Measurements from ENCODE around the gene SEMA6A. TPM values are rescaled to one million over a fixed set of nuclear protein-coding genes. Genes with fewer than 3 reads are reported as not detected.

Gene SEMA6A
- total RNA-seq, 1 donor from 2014 or later, result 0.19 TPM

DNA sequence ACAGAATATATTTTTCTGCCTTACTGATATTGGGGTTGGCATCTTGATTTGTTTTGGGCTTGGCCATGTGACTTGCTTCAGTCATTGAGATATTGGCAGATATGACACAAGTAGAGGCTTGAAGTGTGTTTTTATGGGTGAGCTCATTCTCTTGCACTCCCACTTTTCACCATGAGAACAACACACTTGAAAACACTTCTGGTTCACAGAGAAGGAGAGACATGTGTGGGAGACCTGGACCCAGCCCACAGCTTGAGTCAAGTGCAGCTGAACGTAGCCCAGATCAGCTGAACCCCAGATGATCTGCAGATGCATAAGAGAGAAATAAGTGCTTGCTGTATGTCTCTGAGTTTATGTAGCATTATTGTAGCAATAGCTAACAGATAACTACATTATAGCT, 155.4 kb downstream of the SEMA6A start:
- no peak for DNase-seq
- no peaks in the 10 kb centered on the region for H3K27me3 Mint-ChIP-seq
- intact Hi-C loops (cut with micrococcal nuclease), result no loop called here
- H3K36me3 Mint-ChIP-seq (ENCODE audit: low read depth), result no peaks in the 10 kb centered on the region
- H3K4me1 Mint-ChIP-seq, result no peaks in the 10 kb centered on the region
- H3K9me3 Mint-ChIP-seq, result peaks cover 10% of the 10 kb centered on the region
- H3K27ac Mint-ChIP-seq, result no peak overlapping the region
- no peak overlapping the region for H3K4me3 Mint-ChIP-seq

DNA sequence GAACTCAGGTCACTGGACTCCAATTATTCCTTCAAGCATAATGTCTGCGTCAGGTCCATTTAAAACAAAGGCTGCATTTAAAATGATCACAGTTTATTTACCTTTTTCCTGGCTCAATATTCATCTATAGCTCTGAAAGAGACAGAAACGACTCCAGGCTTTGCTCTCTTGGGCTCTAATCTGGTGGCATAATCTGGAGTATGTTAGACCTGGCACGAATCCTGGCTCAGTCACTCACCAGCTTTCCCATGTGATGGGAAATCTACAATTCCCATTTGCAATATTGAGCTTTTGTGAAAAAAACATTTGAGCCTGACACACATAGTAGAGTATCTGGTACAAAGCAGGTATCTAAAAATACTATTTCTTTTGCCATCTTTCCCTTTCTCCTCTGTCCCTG, 155.8 kb downstream of the SEMA6A start:
- Mint-ChIP-seq H3K9me3 (peaks cover 10% of the 10 kb centered on the region), H3K27me3 (no peaks in the 10 kb centered on the region), H3K36me3 (ENCODE audit: low read depth) (no peaks in the 10 kb centered on the region), H3K27ac (no peak overlapping the region), H3K4me1 (no peaks in the 10 kb centered on the region), H3K4me3 (no peak overlapping the region)
- DNase-seq, result no peak
- intact Hi-C loops (cut with micrococcal nuclease), result no loop called here

DNA sequence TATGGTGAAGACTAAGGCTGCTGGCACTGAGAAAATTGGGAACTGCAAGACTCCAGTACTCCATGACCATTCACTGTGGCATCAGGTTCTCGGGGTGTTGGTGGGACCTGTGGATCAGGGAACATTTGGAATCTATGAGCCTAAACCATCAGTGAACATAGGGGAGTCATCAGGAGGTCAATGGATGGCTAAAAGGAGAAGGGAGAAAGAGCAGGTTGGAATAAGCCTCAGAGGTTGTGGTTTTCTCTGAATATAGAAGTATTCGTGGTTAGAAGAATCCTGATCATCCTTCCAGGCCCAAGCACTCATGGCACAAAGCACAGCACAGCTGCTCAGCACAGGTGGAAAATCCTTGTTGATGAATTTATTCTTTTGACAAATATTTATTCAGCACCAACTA, 156.6 kb downstream of the SEMA6A start:
- no peaks in the 10 kb centered on the region for H3K4me1 Mint-ChIP-seq
- intact Hi-C loops (cut with micrococcal nuclease), result no loop called here
- H3K27me3 Mint-ChIP-seq, result no peaks in the 10 kb centered on the region
- H3K9me3 Mint-ChIP-seq, result peaks cover 10% of the 10 kb centered on the region
- H3K4me3 Mint-ChIP-seq, result no peak overlapping the region
- no peak overlapping the region for H3K27ac Mint-ChIP-seq
- DNase-seq, result no peak
- H3K36me3 Mint-ChIP-seq (ENCODE audit: low read depth), result no peaks in the 10 kb centered on the region

DNA sequence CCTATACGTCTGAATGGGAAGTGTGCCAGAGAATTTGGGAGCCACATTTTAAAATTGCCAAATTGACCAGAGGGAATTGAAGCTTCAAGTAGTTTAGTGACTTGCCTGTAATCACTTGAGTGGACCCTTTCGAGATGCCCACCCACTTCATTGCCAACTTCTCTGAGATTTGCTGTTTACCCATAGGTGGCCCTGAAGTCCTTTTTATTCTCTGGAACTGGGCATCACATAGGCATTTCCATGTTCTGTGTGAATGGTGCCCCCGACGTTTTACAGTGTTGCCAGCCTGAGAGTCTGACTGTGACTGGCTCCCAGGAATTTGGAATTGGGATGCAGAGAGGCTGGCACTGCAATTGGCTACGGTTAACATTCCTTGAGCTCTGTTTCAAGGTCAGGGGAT, 158.6 kb downstream of the SEMA6A start:
- H3K36me3 Mint-ChIP-seq (ENCODE audit: low read depth), result no peaks in the 10 kb centered on the region
- DNase-seq, result no peak
- H3K9me3 Mint-ChIP-seq, result peaks cover 10% of the 10 kb centered on the region
- no peak overlapping the region for H3K4me3 Mint-ChIP-seq
- H3K4me1 Mint-ChIP-seq, result no peaks in the 10 kb centered on the region
- intact Hi-C loops (cut with micrococcal nuclease), result no loop called here
- no peaks in the 10 kb centered on the region for H3K27me3 Mint-ChIP-seq
- H3K27ac Mint-ChIP-seq, result no peak overlapping the region

DNA sequence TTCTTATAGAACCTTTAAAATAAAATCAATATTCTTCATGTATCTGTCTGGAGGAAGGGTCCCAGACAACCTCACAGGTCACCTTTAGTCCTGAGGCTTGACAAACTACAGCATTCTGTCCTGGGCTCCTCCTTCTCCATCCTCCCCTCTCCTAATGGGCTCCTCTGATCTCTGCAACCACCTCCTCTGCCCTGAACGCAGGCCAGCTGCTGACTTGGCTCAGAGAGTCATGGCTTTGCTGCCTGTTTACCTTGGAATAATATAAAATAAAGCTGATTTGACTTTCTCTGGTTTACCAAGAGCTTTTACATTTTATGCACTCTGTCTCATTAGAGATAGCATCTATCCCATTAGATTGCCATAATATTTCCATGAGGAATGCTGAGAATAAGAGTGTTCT, 159.4 kb downstream of the SEMA6A start:
- Mint-ChIP-seq H3K27me3 (no peaks in the 10 kb centered on the region), H3K9me3 (peaks cover 9% of the 10 kb centered on the region), H3K27ac (no peak overlapping the region), H3K4me1 (no peaks in the 10 kb centered on the region), H3K4me3 (no peak overlapping the region), H3K36me3 (ENCODE audit: low read depth) (no peaks in the 10 kb centered on the region)
- intact Hi-C loops (cut with micrococcal nuclease), result no loop called here
- DNase-seq, result no peak

DNA sequence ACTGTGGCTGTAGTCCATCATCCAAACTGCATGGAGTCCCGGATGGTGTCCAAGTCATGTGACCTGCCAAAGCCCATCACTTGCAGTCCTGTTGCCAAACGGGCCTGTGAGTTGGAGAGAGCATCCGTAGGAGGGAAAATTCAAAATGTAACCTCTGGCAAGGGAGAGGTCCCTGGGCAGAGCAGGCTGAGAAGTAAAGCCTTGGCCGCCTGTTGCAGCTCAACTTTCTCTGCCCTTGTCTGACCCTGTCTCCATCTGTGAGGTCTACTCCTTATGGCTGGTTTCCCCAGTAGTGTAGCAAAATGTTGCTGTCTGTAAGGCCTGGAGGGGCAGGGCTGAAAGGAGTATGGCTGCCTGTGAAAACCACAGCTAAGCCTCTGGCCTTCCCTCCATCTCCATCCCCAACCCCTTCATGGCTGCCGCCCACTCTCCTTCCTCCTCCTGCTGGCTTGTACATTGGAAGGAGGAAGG, 163.5 kb downstream of the SEMA6A start:
- H3K36me3 Mint-ChIP-seq (ENCODE audit: low read depth), result no peaks in the 10 kb centered on the region
- H3K27ac Mint-ChIP-seq, result no peak overlapping the region
- intact Hi-C loops (cut with micrococcal nuclease), result no loop called here

DNA sequence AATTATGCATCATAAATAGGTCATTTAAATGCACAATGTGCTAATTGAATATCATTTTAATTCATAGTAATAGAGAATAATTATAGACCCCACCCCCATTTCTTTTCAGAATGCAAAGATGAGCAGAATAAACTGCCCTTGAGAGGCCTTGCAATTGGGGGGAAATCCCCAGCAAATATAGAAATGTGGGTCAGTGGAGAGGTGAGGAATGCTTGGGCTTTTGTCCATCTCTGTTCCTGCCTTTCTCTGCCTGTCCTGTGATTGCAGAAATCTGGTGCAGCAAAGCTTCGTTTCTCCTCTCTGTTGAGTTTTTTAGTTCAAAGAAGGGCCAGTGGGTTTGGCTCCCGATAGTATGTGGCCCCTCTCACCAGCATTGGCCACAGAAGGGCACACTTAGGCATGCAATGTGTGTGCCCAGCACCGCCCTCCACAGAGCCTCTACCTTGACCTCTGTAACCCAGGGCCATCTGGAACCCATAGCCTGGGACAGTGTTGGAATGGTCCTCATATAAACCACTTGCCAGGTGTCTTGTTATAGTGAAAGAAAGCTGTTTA, 164.2 kb downstream of the SEMA6A start:
- Mint-ChIP-seq H3K9me3 (no peaks in the 10 kb centered on the region), H3K27ac (no peak overlapping the region), H3K27me3 (no peaks in the 10 kb centered on the region), H3K36me3 (ENCODE audit: low read depth) (no peaks in the 10 kb centered on the region), H3K4me1 (no peaks in the 10 kb centered on the region), H3K4me3 (no peak overlapping the region)
- intact Hi-C loops (cut with micrococcal nuclease), result no loop called here
- DNase-seq, result no peak

More for the DNA sequence above, 163.5 kb downstream of the SEMA6A start:
- no peak for DNase-seq
- H3K9me3 Mint-ChIP-seq, result no peaks in the 10 kb centered on the region
- H3K27me3 Mint-ChIP-seq, result no peaks in the 10 kb centered on the region
- no peaks in the 10 kb centered on the region for H3K4me1 Mint-ChIP-seq
- H3K4me3 Mint-ChIP-seq, result no peak overlapping the region

DNA sequence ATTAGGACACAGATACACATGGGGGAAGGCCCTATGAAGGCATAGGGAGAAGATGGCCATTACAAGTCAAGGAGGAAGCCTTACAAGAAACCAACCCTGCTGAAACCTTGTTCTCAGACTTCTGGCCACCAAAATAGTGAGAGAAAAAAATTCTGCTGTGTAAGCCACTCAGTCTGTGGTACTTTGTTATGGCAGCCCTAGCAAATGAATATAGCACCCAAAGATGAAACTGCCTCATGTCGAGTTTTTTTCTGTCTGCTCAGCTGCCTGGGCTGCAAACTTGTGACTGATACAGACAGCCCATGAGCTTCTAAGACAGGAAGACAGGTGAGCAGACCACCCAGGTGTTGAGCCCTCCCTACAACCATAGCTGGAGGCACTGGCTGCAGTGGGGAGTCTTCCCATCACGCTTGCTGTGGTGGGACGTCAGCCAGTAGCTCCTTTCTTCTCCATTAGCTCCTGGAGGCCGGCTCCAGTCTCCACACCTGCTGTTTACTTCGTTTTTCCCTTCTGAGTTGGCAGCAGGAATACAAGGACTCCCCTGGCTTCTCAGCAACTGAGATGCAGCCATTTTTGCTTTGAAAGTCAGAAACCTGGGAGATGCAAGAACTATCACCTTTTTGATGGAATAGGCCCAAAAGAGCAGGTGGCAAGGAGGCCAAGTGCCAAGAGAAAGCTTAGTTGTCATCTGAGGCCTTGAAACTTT, 164.9 kb downstream of the SEMA6A start:
- Mint-ChIP-seq H3K4me1 (no peaks in the 10 kb centered on the region), H3K4me3 (no peak overlapping the region), H3K27me3 (no peaks in the 10 kb centered on the region), H3K36me3 (ENCODE audit: low read depth) (no peaks in the 10 kb centered on the region), H3K9me3 (no peaks in the 10 kb centered on the region), H3K27ac (no peak overlapping the region)
- DNase-seq, result no peak
- intact Hi-C loops (cut with micrococcal nuclease), result no loop called here

DNA sequence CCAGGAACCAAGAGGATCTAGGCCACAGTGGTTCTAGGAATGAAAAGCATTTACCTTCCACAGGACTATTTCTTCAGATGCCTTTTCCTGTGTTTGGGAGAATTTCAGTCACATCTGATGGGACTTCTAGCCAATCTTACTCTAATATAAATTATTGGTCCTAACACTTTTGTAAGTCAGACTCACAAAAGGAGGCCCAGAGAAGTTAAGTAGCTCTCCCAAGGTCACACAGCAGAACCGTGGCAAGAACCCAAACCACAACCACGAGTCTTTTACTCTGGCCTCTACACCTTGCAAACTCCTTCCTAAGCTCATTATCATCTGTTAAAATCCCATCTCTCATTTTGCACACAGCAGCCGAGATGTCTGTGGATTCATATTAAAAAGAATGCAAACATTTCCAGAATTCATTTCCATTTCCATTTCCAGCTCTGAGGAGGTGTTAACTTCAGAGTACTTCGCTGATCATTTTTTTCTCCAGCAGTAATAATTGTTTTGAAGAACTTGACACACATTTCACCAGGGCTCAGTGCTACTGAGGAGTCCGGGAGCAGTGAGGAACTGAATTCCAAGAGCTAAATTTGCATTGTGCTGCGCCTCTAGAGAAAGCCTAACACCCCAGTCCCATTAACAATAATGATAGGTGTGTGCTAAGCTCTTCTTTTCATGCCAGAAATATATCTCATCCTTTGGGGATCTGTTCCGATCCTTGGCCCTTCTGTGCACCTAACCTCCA, 168.1 kb downstream of the SEMA6A start:
- H3K4me1 Mint-ChIP-seq, result no peaks in the 10 kb centered on the region

DNA sequence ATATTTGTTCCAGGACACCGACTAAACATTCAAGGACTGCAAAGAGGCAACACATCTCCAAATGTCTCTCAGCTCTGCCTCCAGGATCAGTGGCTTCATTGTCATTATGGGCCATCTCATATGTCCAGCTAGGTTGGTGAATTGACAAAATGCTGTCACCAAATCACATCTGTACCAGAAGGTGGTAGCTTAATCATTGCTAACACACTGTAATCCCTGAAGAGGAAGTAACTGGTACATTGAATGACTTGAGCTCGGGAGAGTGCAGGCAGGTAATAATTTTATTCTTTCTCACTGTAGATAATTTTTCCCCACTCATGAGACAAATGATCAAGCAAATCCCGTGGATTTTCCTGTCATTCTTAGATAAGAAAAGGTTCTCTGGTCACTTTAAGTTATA, 169.8 kb downstream of the SEMA6A start:
- H3K27me3 Mint-ChIP-seq, result no peaks in the 10 kb centered on the region
- H3K4me1 Mint-ChIP-seq, result no peaks in the 10 kb centered on the region
- H3K27ac Mint-ChIP-seq, result no peak overlapping the region
- intact Hi-C loops (cut with micrococcal nuclease), result no loop called here
- no peaks in the 10 kb centered on the region for H3K9me3 Mint-ChIP-seq
- no peaks in the 10 kb centered on the region for H3K36me3 Mint-ChIP-seq (ENCODE audit: low read depth)
- DNase-seq, result no peak
- no peak overlapping the region for H3K4me3 Mint-ChIP-seq

More for the DNA sequence above, 168.1 kb downstream of the SEMA6A start:
- no peaks in the 10 kb centered on the region for H3K9me3 Mint-ChIP-seq
- H3K4me3 Mint-ChIP-seq, result no peak overlapping the region
- no peaks in the 10 kb centered on the region for H3K27me3 Mint-ChIP-seq
- no peak overlapping the region for H3K27ac Mint-ChIP-seq
- intact Hi-C loops (cut with micrococcal nuclease), result no loop called here
- no peaks in the 10 kb centered on the region for H3K36me3 Mint-ChIP-seq (ENCODE audit: low read depth)
- no peak for DNase-seq

DNA sequence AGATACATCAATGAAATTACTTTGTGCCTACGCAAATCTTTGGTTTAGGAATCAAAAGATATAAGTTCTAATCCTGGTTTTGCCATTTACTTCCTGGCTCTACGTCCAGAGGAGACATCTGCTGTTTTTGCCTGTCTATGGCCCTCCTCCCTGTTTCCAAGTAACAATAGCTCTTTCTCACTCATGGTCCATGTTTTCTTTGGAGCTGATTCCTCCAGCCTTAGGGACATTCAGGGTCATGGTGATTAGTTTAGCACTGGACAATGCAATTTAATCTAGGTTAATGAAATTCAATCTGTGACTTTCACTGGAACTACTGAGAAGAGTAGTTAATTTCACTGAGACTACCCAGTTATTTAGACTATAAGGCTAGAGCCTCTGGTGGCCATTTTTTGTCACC, 170.6 kb downstream of the SEMA6A start:
- Mint-ChIP-seq H3K9me3 (no peaks in the 10 kb centered on the region), H3K27me3 (no peaks in the 10 kb centered on the region), H3K27ac (no peak overlapping the region), H3K36me3 (ENCODE audit: low read depth) (no peaks in the 10 kb centered on the region), H3K4me1 (no peaks in the 10 kb centered on the region), H3K4me3 (no peak overlapping the region)
- no peak for DNase-seq
- intact Hi-C loops (cut with micrococcal nuclease), result no loop called here

DNA sequence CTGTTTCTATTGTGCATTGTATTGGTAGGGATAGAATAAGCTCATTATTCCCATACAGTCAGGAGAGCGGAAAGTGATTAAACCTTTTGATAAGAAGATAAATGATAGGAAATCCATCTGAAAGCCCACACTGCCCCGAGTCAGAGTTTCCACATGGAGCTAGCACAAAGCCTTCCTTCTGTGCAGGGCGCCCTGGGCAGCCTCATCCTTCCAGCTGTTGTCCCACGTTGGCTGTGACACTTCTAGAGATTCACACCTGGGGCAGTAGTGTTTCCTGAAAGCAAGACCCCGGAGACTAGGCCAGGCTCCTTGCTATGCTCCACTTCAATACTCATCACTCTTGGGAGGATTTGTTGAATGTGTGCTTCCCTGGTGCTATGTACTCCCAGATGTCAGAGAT, 172.4 kb downstream of the SEMA6A start:
- H3K27me3 Mint-ChIP-seq, result no peaks in the 10 kb centered on the region
- intact Hi-C loops (cut with micrococcal nuclease), result no loop called here
- H3K9me3 Mint-ChIP-seq, result no peaks in the 10 kb centered on the region
- no peaks in the 10 kb centered on the region for H3K4me1 Mint-ChIP-seq
- no peak overlapping the region for H3K27ac Mint-ChIP-seq
- no peak overlapping the region for H3K4me3 Mint-ChIP-seq
- H3K36me3 Mint-ChIP-seq (ENCODE audit: low read depth), result no peaks in the 10 kb centered on the region
- DNase-seq, result no peak

DNA sequence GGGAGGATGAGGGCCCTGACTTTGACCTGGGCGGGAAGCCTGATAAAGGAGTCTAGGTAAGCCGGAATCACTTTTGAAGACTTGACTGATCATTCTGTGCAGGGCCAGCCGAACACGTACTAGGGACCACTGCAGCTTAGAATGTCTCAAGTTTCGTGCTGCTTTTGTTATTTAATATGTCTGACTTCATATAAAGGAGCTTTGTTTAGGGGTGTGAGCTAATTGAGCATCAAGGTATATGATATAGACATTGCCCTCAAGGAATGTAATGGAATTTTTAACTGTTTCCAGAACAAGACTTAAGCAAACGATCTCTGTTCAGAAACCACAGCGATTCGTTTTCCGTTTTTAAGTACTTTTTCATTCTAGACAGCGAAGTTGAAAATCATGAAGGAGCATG, 173.0 kb downstream of the SEMA6A start:
- intact Hi-C loops (cut with micrococcal nuclease), result no loop called here
- no peak overlapping the region for H3K4me3 Mint-ChIP-seq
- H3K9me3 Mint-ChIP-seq, result no peaks in the 10 kb centered on the region
- no peaks in the 10 kb centered on the region for H3K27me3 Mint-ChIP-seq
- no peaks in the 10 kb centered on the region for H3K4me1 Mint-ChIP-seq
- no peak for DNase-seq
- no peaks in the 10 kb centered on the region for H3K36me3 Mint-ChIP-seq (ENCODE audit: low read depth)
- no peak overlapping the region for H3K27ac Mint-ChIP-seq

DNA sequence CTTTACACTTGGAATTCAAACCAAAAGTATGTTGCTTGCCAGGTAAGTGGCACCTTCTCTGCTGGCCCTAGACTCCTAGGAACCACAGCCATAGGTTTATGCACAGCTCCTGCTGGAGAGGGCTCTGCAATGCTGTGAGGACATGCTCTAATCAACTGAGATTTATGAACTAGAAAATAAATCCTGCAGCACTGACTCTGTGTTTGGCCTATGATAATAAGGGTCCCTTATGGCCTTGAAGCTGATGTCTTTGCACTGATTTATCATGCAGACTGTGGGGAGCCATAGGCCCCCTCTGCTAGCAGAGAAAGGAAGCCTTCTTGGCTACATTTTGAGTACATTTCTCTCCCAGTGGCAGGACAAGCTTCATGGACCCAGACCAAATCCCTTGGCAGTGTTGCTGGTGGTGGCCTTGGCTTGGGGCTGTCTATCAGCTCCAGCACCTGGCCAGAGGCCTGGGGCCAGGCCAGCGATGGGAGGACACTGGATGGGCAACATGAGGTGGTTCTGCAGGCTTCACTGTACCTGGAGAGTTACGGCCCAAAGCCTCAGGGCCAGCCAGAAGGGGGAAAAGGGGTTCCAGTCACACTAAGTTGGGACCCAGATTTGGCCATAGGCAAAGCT, 178.0 kb downstream of the SEMA6A start:
- H3K4me1 Mint-ChIP-seq, result no peaks in the 10 kb centered on the region
- no peaks in the 10 kb centered on the region for H3K27me3 Mint-ChIP-seq
- H3K27ac Mint-ChIP-seq, result no peak overlapping the region
- DNase-seq, result no peak
- H3K4me3 Mint-ChIP-seq, result no peak overlapping the region
- intact Hi-C loops (cut with micrococcal nuclease), result no loop called here
- no peaks in the 10 kb centered on the region for H3K9me3 Mint-ChIP-seq
- H3K36me3 Mint-ChIP-seq (ENCODE audit: low read depth), result no peaks in the 10 kb centered on the region
